ENCODE data around the gene TTC33.
"Not testable (repeated sequence)": the region's sequence is repeated elsewhere in the genome, so short reads cannot be mapped to it uniquely, and the experiment has no call there.

Gene TTC33

DNA sequence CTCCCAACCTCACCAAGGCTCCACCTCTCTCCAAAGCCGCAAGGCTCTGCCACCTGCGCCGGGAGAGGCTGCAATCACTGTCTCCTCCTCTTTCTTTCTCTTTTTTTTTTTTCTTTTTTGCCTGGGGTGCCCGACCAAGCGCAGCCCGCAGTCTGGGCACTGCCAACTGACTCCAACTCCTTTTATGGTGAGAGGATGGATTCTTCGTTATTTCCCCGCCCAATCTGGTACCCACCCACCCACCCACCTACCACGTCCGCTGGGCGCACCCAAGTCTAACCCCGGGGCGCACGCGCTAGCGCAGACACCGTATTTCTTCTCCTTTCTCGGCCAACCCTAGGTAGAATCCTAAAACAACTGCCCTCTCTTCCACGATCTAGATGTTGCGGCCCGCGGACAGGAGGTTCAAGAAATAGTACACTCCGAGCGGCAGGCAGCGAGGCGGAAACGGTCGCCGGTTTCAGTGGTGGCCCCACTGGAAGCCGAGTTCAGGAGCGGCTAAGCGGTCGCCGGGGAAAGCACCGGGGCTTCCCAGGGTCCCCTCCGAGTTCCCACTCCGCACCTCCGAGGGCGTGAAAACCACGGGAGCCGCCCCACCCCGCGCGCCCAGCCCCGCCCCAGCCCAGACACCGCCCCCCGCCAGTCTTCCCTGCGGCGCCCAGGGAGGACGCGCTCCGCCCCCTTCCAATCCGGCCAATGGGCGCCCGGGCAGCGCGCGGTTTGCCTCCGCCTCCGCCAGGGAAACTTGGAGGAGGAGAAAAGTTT, 76.4 kb downstream of the TTC33 start:
- ATAC-seq, result peak; percentile 67 to 72

DNA sequence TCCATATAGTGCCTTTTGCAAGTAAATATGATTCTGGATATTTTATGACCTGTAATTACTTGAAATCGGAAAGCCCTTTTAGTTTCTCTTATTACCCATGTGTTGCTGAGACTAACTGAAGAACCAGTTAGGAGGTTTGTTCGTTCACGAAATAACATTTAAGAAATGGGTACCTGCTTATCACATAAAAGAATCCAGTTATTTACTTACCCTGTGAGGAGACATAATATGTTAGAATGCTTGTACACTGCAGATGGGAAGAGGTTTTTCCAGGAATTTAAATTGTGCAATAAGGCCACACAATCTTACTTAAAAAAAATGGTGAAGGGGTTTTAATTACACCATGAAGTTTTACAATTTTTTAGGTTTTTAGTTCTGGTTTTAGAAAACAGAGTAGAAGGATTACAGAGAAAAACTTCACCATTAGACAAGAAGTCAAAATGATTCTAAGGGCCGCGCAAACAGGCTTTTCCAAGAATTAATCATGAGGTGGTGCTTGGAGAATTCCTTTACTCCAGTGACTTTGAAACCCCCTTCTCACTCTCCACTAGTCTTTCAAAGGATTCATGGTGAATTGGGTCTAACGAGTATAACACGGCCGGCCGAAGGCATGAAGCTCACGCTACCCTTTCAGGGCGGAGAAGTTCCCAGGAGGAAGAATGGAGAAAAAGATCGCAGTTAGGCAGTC, 77.2 kb downstream of the TTC33 start:
- ATAC-seq, result no peak

DNA sequence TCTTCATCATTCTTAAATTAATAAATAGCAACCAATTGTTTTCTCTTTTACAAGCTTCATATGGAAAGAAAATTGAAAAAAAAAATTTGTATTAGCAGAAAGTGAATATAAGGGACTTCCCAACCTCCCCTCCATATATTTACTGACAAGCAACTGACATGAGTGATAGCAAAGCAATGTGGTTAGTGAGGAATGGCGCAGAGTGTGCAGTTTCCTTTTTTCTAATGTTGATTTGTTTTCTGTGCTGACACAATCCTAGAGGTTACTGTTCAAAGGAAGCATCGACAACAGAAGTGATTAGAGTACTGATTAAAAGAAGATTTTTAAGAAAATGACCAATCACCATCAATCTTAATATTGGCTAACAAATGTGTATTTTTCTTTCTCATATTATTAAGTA, 77.7 kb downstream of the TTC33 start:
- ATAC-seq, result no peak

GRCh38 chr5:40677456-40677855, 78.3 kb downstream of the TTC33 start:
- no peak for ATAC-seq

- ATAC-seq, result no peak
Measured at GRCh38 chr5:40676613-40677343, 79.0 kb downstream of the TTC33 start.

DNA sequence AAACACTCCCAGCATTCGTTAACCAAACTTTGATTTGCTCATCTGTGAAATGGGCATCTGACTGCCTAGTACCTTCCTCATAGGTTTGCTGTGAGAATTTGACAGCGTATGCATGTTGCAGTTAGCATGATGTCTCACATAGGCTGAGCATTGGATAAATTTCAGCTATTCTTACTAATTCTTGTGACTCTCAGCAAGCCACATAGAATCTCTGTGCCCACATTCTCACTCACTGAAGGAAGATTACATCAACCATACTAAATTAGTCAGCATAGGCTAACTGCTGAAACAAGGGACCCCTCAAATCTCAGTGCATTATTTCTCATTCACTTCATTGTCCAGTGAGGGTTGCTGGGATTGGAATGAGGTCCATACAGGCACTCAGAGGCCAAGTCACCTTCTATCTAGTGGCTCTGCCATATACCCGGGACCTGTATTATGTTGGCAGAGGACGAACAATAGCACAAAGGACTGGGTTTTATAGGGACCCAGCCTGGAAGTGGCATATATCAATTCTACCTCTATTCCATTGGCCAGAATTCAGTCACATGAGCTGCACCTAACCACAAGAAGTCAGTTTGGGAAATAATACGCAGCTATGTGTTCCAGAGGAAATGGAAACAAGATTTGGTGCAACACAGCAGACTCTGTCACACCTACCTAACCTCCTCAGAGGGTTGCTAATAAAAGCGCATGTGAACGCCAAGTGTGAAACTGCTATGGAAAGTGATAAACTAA, 80.2 kb downstream of the TTC33 start:
- peak; percentile 47 to 54 for ATAC-seq

- ATAC-seq, result no peak
Measured at GRCh38 chr5:40674661-40675235, 81.0 kb downstream of the TTC33 start.

- ATAC-seq, result no peak
Measured at GRCh38 chr5:40672425-40672824, 83.3 kb downstream of the TTC33 start.

DNA sequence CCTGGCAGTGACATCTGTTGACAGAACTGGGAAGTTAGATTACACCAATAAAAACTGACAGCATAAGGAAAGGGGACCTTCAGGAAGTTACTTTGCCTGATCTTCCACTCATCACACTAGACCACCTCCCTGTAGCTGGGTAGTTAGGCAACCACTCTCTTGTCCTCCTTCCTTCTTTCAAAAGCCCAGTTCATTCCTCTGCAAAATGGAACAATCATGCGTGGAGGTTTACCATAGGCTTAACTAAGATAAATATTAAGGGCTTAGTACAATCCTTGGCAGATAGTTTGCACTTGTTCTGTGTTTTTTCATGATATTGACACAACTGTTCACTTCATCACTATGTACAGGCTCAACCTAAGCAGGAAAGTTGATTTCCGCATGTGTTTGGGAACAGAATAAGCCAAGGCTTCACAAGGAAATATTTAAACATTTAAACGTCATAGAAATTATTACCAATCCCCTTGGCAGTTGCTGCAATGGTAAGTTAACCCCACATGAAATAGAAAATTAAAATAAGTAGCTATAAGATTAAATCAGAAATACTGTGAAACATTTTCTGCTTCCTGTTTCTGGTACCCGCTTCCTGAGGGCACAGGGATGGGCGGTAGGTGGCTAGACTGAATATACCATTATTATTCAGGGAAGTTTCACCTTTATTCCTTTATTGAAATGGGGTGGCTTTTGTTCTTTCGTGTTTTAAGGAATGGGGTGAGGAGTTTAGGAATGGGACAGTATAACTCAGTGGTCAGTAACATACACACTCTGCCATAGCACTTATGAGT, 86.0 kb downstream of the TTC33 start:
- ATAC-seq, result peak in 1 of 2 donors; percentile 13

- ATAC-seq, result no peak
Measured at GRCh38 chr5:40667161-40667663, 88.5 kb downstream of the TTC33 start.

DNA sequence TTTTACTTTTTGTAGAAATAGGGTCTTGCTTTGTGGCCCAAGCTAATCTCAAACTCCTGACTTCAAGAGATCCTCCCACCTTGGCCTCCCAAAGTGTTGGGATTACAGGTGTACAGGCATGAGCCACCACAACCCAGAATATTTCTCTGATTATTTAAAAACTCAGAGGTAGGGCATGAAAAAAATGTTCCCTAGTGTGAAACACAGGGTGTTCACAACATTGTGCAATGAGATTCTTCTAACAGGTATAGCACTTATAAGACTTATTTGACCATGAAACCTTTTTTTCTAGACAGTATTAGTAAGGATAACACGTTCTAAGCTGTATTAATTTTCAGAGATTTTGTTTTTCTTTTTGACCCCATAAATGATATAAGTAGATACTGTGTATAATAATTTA, 89.1 kb downstream of the TTC33 start:
- no peak for ATAC-seq

DNA sequence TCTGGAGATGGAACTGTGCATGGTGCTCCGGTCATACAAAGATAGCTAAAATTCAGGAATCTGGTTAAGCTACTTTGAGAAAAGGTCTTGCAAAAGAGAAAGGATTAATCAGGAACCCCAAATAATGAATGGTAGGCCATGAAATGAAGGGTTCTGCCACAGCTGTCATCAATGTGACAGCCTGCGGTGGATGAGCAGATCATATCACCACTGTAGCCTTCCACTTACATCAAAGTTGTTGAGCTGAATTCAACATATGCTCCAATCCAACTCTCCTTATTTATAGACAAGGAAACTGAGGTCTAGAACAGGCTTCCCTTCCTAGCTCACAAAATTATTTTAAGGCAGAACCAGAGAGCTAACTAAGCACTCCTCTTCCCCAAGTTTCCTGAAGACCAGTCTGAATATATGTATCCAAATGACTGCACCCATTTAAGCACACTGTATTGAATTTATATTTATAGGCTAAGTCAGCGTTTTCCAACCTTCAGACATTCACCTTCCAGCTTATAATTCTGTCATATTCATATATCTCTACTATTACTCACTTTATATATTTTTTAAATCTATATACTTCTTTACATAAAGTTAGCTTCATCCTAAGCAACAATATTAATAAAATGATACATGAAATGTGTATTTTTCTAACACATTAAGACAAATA, 90.0 kb downstream of the TTC33 start:
- ATAC-seq, result no peak

DNA sequence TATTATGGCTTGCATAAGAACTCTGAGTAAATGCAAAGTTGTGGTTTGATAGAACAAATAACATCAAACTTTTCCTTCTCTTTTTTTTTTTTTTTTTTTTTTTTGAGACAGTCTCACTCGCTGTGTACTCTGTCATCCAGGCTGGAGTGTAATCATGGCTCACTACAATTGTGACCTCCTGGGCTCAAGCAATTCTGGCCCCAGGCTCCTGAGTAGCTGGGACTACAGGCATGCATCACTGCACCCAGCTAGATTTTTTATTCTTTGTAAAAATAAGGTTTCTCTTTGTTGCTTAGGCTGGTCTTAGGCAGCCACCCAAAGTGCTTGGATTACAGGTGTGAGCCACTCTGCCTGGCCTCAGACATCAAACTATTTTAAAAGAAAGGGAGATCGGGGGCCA, 95.0 kb downstream of the TTC33 start:
- no peak for ATAC-seq

- no peak for ATAC-seq
Measured at GRCh38 chr5:40656766-40657165, 99.0 kb downstream of the TTC33 start.

GRCh38 chr5:40656091-40656490, 99.7 kb downstream of the TTC33 start:
- ATAC-seq, result not testable (repeated sequence)

DNA sequence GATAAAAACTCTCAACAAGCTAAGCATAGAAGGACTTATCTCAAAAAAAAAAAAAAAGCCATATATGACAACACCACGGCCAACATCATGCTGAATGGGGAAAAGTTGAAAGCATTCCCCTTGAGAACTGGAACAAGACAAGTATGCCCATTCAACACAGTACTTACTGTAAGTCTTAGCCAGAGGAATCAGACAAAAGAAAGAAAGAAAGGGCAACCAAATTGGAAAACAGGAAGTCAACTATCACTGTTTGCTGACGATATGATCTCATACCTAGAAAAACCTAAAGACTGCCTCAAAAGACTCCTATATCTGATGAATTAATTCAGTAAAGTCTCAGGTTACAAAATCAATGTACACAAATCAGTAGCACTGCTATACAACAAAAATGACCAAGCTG, 100.6 kb downstream of the TTC33 start:
- peak in 1 of 2 donors; percentile 34 for ATAC-seq

- no peak for ATAC-seq
Measured at GRCh38 chr5:40654377-40654991, 101.3 kb downstream of the TTC33 start.

DNA sequence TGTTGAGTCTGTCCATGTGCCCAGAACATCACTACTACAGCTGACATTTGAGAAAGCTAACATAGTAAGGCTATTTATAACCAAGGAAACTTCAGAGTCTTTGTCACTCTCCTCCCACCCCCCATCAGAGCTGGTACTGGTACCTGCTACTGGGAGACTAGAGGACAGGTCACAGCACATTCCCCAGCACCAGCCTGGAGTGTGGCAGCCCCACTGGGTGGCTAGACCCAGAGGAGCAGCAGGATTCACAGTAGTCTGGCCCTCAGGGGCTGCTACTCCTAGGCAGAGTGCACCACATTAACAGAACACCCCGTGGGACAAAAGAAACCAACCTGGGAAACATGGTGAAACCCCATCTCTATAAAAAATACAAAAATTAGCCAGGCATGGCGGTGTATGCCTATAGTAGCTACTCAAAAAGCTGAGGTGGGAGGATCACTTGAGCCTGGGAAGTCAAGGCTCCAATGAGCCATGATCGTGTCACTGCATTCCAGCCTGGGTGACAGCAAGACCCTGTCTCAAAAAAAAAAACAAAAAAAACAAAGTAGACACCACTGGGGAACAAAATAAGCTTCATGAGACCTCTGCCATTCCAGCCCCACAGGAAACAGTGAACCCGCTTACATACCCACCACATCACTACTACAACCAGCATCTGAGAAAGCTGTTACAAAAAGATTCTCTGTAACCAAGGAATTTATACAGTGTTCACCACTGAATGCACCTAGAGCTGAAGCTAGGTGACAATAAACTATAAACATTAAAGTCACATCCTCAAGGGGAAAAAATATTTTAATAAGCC, 102.3 kb downstream of the TTC33 start:
- ATAC-seq, result peak in 1 of 2 donors; percentile 14

- ATAC-seq, result peak in 1 of 2 donors; percentile 34
Measured at GRCh38 chr5:40652441-40653220, 103.1 kb downstream of the TTC33 start.

All from activated CD4-positive, CD25-positive, alpha-beta regulatory T cell treated with anti-CD3 and anti-CD28 coated beads, Interleukin-2, amount 50 U/mL, for 24 hours (primary cell).